Calu3 (cell line): ENCODE data around the gene CFAP73. TPM values are rescaled to one million over a fixed set of nuclear protein-coding genes. Genes with fewer than 3 reads are reported as not detected.

ENCODE experiments used
- BruUV-seq: library from RNA; stranded (reverse); fragments of 400-500 nt; replicated peaks from 2 replicates; lab custom pipeline; 2021; lab: Mats Ljungman, UMichigan
- CTCF ChIA-PET: fragments of 300-600 bp; sonication (Branson Sonifier 250); formaldehyde crosslinking; loops from one replicate; lab custom pipeline; 2022; ENCODE audit warnings: antibody characterized with exemption; lab: Charles Lee
- DNase-seq: peaks from one replicate; pipeline ENCODE4 v3.0.0; 2022
- H3K27ac Mint-ChIP-seq: one replicate; pipeline ENCODE4 v1.8.0; 2022; ENCODE audit warnings: mixed read lengths; ENCODE audit not compliant: unreplicated experiment
- H3K27me3 Mint-ChIP-seq: one replicate; pipeline ENCODE4 v1.8.0; 2022; ENCODE audit warnings: mixed read lengths; ENCODE audit not compliant: unreplicated experiment
- H3K36me3 Mint-ChIP-seq: one replicate; pipeline ENCODE4 v1.8.0; 2022; ENCODE audit warnings: mild to moderate bottlenecking, moderate library complexity, mixed read lengths; ENCODE audit not compliant: insufficient read depth, unreplicated experiment
- H3K4me1 Mint-ChIP-seq: one replicate; pipeline ENCODE4 v1.8.0; 2022; ENCODE audit warnings: mild to moderate bottlenecking, low read depth, mixed read lengths; ENCODE audit not compliant: unreplicated experiment
- H3K4me3 Mint-ChIP-seq: one replicate; pipeline ENCODE4 v1.8.0; 2022; ENCODE audit warnings: mild to moderate bottlenecking, low read depth, moderate library complexity, mixed read lengths; ENCODE audit not compliant: unreplicated experiment
- H3K9me3 Mint-ChIP-seq: one replicate; pipeline ENCODE4 v1.8.0; 2022; ENCODE audit warnings: low read depth, mixed read lengths; ENCODE audit not compliant: unreplicated experiment
- intact Hi-C: fragments of 100-400 bp; cut with micrococcal nuclease; formaldehyde crosslinking; loops from one replicate; pipeline ENCODE4 v1.10.0; 2022; ENCODE audit not compliant: unreplicated experiment
- total RNA-seq: library from RNA; stranded (reverse); gene quantifications from 2 replicates; pipeline ENCODE4 v1.2.3, GENCODE V29; 2022
- TF ChIP-seq, protein P1 (sequence below): fragments of 200-600 bp; IDR thresholded peaks from one replicate; pipeline ENCODE4 v1.8.0; 2022; ENCODE audit warnings: antibody characterized with exemption; ENCODE audit not compliant: unreplicated experiment

The CFAP73 gene
- total RNA-seq, 1 experiment from 2014 or later = 3.2 TPM

DNA sequence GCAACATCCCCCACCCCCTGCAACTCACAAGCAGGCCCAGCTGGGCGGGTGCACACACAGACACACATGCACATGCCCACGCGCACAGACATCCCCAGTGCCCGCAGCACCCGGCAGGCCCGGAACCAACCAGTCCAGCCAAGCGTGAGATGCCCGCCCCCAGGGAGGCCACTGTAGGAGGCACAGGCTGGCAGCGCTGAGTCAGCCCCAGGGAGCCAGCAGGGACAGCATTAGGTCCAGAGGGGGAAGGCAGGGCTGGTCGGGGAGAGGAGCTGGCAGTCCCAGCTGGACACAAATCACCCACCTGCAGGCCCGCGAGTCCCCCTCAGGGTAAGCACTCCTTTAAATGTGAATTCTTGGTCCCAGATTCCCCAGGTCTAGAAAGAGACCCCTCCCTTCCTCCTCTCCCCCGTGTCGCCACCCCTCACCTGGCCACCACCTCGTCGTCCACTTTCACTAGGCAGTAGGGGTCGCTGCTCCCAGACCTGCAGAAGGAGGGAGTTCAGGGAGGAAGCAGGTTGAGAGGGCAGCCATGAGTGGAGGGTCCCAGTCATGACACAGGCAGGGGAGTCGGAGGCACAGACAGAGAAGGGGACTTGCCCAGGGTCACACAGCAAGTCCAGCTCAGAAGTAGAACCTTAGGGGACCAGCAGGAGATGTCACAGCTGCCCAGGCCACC is 18.9 kb upstream of the CFAP73 start:
- intact Hi-C loops = no loop called here
- Mint-ChIP-seq H3K9me3 (no peaks in the 10 kb centered on the region), H3K4me3 (peak overlapping the region; percentile 42), H3K27me3 (no peaks in the 10 kb centered on the region), H3K27ac (peak overlapping the region; percentile 37), H3K4me1 (peaks cover 54% of the 10 kb centered on the region), H3K36me3 (peaks cover 46% of the 10 kb centered on the region)
- CTCF ChIA-PET = interaction anchor here (1.1 to 1.9 kb wide), 3 partner anchors 10 to 22 kb away, joined by 4 to 14 read pairs (median 5); partner anchors contain the start of gene CFAP73
- no TSS peak for BruUV-seq
- peak; percentile 59 for DNase-seq
- TF ChIP-seq, protein P1, sequence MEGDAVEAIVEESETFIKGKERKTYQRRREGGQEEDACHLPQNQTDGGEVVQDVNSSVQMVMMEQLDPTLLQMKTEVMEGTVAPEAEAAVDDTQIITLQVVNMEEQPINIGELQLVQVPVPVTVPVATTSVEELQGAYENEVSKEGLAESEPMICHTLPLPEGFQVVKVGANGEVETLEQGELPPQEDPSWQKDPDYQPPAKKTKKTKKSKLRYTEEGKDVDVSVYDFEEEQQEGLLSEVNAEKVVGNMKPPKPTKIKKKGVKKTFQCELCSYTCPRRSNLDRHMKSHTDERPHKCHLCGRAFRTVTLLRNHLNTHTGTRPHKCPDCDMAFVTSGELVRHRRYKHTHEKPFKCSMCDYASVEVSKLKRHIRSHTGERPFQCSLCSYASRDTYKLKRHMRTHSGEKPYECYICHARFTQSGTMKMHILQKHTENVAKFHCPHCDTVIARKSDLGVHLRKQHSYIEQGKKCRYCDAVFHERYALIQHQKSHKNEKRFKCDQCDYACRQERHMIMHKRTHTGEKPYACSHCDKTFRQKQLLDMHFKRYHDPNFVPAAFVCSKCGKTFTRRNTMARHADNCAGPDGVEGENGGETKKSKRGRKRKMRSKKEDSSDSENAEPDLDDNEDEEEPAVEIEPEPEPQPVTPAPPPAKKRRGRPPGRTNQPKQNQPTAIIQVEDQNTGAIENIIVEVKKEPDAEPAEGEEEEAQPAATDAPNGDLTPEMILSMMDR = peak; percentile 60

DNA sequence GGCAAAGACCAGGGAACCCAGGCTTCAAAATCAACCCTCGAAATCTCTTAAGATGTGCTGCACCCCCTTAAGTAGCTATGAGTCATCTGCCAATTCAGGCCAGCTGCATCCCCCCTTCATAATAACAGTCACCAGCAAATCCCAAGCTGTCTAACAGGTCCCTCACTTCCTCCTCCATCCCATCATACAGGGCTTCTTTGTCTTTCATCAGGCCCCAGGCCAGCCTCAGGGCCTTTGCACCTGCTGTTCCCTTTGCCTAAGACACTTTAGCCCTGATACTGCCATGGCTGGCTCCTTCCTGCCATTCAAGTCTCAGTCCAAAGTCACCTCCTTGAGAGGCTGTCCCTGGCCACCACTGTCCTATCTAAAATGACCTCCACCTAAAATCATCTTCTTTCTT is 18.0 kb upstream of the CFAP73 start:
- H3K9me3 Mint-ChIP-seq = no peaks in the 10 kb centered on the region
- DNase-seq = peak; percentile 47
- no TSS peak for BruUV-seq
- intact Hi-C loops = no loop called here
- H3K27me3 Mint-ChIP-seq = no peaks in the 10 kb centered on the region
- H3K27ac Mint-ChIP-seq = no peak overlapping the region
- TF ChIP-seq, protein P1 = no peak
- H3K36me3 Mint-ChIP-seq = peaks cover 55% of the 10 kb centered on the region
- CTCF ChIA-PET = interaction anchor here (1.1 to 1.9 kb wide), 3 partner anchors 11 to 21 kb away, joined by 4 to 14 read pairs (median 5); partner anchors contain the start of gene CFAP73
- H3K4me3 Mint-ChIP-seq = no peak overlapping the region
- peaks cover 64% of the 10 kb centered on the region for H3K4me1 Mint-ChIP-seq

DNA sequence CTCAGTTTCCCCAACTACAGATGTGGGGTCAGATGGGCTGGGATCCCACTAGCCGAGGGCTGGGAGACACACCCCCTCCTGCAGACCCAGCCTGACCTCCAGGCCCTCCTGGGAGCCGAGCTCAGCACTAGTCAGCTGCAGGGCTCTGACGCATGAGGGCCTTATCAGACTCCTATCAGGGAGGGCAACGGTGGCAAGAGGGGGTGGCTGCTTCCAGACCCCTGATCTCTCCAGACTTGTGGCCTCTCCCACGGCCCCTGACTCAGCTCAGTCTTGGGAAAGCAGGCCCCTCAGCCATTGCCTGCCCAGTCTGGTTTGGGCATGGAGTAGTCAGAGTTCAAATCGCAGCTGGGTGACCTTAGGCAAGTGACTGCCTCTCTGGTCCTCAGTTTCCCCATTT is 16.5 kb upstream of the CFAP73 start:
- Mint-ChIP-seq H3K4me3 (peak overlapping the region; percentile 97), H3K27me3 (no peaks in the 10 kb centered on the region), H3K36me3 (peaks cover 61% of the 10 kb centered on the region), H3K27ac (peak overlapping the region; percentile 55), H3K4me1 (peaks cover 69% of the 10 kb centered on the region), H3K9me3 (no peaks in the 10 kb centered on the region)
- DNase-seq = no peak
- TF ChIP-seq, protein P1 = no peak
- CTCF ChIA-PET = no interaction called here
- no TSS peak for BruUV-seq
- intact Hi-C loops = no loop called here

DNA sequence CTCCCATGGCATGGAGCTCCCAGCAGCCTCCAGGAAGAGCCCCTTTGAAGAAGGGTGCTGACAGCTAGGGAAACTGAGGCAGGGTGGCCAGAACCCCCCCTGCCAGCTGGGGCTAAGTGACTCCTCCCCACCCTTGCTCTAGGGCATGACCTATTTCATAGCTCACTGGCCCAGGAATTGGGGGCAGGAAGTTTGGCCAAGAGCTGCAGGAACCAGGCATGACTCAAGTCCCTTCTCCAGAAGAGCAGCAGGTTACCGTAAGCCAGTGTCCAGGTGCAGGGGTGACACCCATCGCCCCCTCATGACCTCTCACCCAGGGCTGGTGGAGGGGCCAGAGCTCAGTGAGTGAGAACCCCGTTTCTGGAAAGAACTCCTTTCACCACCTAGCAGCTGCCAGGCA is 15.9 kb upstream of the CFAP73 start:
- no peak for DNase-seq
- Mint-ChIP-seq H3K4me1 (peaks cover 63% of the 10 kb centered on the region), H3K9me3 (no peaks in the 10 kb centered on the region), H3K36me3 (peaks cover 61% of the 10 kb centered on the region), H3K27ac (peak overlapping the region; percentile 96), H3K4me3 (peak overlapping the region; percentile 97), H3K27me3 (no peaks in the 10 kb centered on the region)
- intact Hi-C loops = loop anchor here (2.0 kb wide), 1 partner anchor 19 kb away; no protein-coding TSS in a partner anchor
- CTCF ChIA-PET = interaction anchor here (1.2 to 6.7 kb wide), 2 partner anchors 18 to 41 kb away, joined by 3 to 108 read pairs; partner anchors contain the start of gene CFAP73
- no TSS peak for BruUV-seq
- TF ChIP-seq, protein P1 = no peak
